ENCODE data around the gene ZNF148. TPM values are rescaled to one million over a fixed set of nuclear protein-coding genes. Genes with fewer than 3 reads are reported as not detected.

The ZNF148 gene
- total RNA-seq, 1 experiment from 2014 or later = 24.8 TPM

DNA sequence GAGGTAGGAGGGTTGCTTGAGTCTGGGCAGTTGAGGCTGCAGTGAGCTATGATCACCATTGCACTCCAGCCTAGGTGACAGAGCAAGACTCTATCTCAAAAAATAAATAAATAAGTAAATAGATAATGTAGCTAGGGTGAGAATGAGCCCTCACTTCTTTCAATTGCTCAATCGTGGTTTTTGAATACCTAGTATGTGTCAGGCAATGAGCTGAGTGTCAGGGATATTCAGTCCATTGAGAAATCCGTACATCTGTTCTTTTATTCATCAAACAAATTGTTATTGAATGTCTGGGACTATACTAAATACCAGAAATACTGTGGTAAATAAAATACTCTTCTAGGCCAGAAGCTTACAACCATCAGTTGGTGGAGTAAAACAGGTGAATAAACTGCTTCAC, 6.2 kb upstream of the ZNF148 start:
- no peak overlapping the region for H2AK5ac ChIP-seq (ENCODE audit: insufficient read length, low read length)
- H2BK12ac ChIP-seq (ENCODE audit: insufficient read length, low read depth, low read length) = no peak overlapping the region
- no peak overlapping the region for H2BK5ac ChIP-seq (ENCODE audit: insufficient read length, low read length)
- H3K4me1 ChIP-seq (ENCODE audit: insufficient read depth, low read length) = no peaks in the 10 kb centered on the region
- no peaks in the 10 kb centered on the region for H3K79me2 ChIP-seq (ENCODE audit: insufficient read depth, low read length)
- Mint-ChIP-seq H3K4me1 (peaks cover 6 to 7% of the 10 kb centered on the region in 2 experiments), H3K36me3 (ENCODE audit: insufficient read depth in 1 of 3, low read depth in 3 of 3) (no peaks in the 10 kb centered on the region), H3K4me3 (no peak overlapping the region), H3K9me3 (no peaks in the 10 kb centered on the region), H3K27me3 (ENCODE audit: low read depth) (no peaks in the 10 kb centered on the region), H3K27ac (no peak overlapping the region)
- H2BK15ac ChIP-seq (ENCODE audit: low read depth, low read length) = no peak overlapping the region
- no peak overlapping the region for H2BK120ac ChIP-seq (ENCODE audit: low read depth, low read length, poor library complexity, severe bottlenecking)
- no peak overlapping the region for H3K56ac ChIP-seq (ENCODE audit: insufficient read length, low read depth, low read length)
- H2BK20ac ChIP-seq (ENCODE audit: low read depth, low read length, poor library complexity, severe bottlenecking) = no peak overlapping the region
- no peaks in the 10 kb centered on the region for H3K79me1 ChIP-seq (ENCODE audit: insufficient read depth, low read depth, low read length, poor library complexity, severe bottlenecking)
- no peaks in the 10 kb centered on the region for H3K27me3 ChIP-seq (ENCODE audit: insufficient read depth, low read length)
- no peak overlapping the region for H4K8ac ChIP-seq (replicated peaks; ENCODE audit: insufficient read length, low read depth, low read length)
- H4K5ac ChIP-seq (ENCODE audit: insufficient read length, low read depth, low read length) = no peak overlapping the region
- no peaks in the 10 kb centered on the region for H3K9me3 ChIP-seq (ENCODE audit: control insufficient read depth, low read depth, low read length)
- H3K4ac ChIP-seq (ENCODE audit: low read depth, low read length) = no peak overlapping the region
- no peak for TF ChIP-seq CTCF (conservative IDR thresholded peaks at IDR 0.05)
- no peak overlapping the region for H3K18ac ChIP-seq (ENCODE audit: insufficient read length, low read depth, low read length)
- H2AFZ ChIP-seq (ENCODE audit: low read length) = no peak overlapping the region
- no peak overlapping the region for H3K4me2 ChIP-seq (ENCODE audit: insufficient read depth, insufficient read length, low read length)
- WGBS (ENCODE audit: extremely low coverage, insufficient read length, low lambda C conversion rate) = no CpG with 5 or more reads among the region's 2 CpGs
- H3K9ac ChIP-seq (ENCODE audit: extremely low read depth, insufficient read length, low read length) = no peak overlapping the region
- H3K23me2 ChIP-seq (ENCODE audit: insufficient read length, low read depth, low read length, poor library complexity, severe bottlenecking) = no peaks in the 10 kb centered on the region
- H4K20me1 ChIP-seq (ENCODE audit: control insufficient read depth, insufficient read depth, insufficient read length) = no peaks in the 10 kb centered on the region
- H3K27ac ChIP-seq (ENCODE audit: insufficient read length, low read depth, low read length) = no peak overlapping the region
- H3K14ac ChIP-seq (ENCODE audit: insufficient read depth, low read length) = no peak overlapping the region
- no peak overlapping the region for H4K91ac ChIP-seq (ENCODE audit: insufficient read length, low read depth, low read length)
- DNase-seq = no peak
- no peak overlapping the region for H3T11ph ChIP-seq (ENCODE audit: low read length)
- H3K23ac ChIP-seq (ENCODE audit: insufficient read length, low read depth, low read length) = no peak overlapping the region

Data from H9 (cell line).